ENCODE data around the gene TNNI2. TPM values are rescaled to one million over a fixed set of nuclear protein-coding genes. Genes with fewer than 3 reads are reported as not detected.

The TNNI2 gene
- total and polyA plus RNA-seq, 4 donors = 0.22 to 0.28 TPM; not detected in 2

GRCh38 chr11:1848640-1849430 lies 10.1 kb downstream of the TNNI2 start:
- Histone ChIP-seq H3K4me1 (ENCODE audit: control insufficient read depth in 4 of 4, insufficient read depth in 4 of 4, low read length in 3 of 4) (peaks cover 0 to 7% (median 3%) of the 10 kb centered on the region in 4 donors), H3K4me3 (ENCODE audit: low read depth in 1 of 3, low read length in 3 of 3) (no peak overlapping the region), H3K9ac (ENCODE audit: low read depth in 1 of 2, low read length in 2 of 2) (no peak overlapping the region), H3K36me3 (ENCODE audit: control insufficient read depth in 4 of 4, insufficient read depth in 3 of 4, low read depth in 1 of 4, low read length in 3 of 4) (no peaks in the 10 kb centered on the region), H3K27me3 (ENCODE audit: control insufficient read depth in 4 of 4, insufficient read depth in 4 of 4, low read length in 3 of 4) (no peaks in the 10 kb centered on the region), H3K27ac (ENCODE audit: low read depth in 1 of 2, low read length in 2 of 2) (no peak overlapping the region), H3K9me3 (ENCODE audit: control insufficient read depth in 4 of 4, low read length in 3 of 4) (no peaks in the 10 kb centered on the region)
- no peak for TF ChIP-seq FOXA1 (IDR thresholded peaks at IDR 0.05)
- TF ChIP-seq, protein P1, sequence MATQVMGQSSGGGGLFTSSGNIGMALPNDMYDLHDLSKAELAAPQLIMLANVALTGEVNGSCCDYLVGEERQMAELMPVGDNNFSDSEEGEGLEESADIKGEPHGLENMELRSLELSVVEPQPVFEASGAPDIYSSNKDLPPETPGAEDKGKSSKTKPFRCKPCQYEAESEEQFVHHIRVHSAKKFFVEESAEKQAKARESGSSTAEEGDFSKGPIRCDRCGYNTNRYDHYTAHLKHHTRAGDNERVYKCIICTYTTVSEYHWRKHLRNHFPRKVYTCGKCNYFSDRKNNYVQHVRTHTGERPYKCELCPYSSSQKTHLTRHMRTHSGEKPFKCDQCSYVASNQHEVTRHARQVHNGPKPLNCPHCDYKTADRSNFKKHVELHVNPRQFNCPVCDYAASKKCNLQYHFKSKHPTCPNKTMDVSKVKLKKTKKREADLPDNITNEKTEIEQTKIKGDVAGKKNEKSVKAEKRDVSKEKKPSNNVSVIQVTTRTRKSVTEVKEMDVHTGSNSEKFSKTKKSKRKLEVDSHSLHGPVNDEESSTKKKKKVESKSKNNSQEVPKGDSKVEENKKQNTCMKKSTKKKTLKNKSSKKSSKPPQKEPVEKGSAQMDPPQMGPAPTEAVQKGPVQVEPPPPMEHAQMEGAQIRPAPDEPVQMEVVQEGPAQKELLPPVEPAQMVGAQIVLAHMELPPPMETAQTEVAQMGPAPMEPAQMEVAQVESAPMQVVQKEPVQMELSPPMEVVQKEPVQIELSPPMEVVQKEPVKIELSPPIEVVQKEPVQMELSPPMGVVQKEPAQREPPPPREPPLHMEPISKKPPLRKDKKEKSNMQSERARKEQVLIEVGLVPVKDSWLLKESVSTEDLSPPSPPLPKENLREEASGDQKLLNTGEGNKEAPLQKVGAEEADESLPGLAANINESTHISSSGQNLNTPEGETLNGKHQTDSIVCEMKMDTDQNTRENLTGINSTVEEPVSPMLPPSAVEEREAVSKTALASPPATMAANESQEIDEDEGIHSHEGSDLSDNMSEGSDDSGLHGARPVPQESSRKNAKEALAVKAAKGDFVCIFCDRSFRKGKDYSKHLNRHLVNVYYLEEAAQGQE (IDR thresholded peaks at IDR 0.05) = no peak
- no peak for TF ChIP-seq HNF4A (conservative IDR thresholded peaks at IDR 0.05)
- TF ChIP-seq EGR1 (IDR thresholded peaks at IDR 0.05; ENCODE audit: low read depth in 2 of 2) = no peak
- TF ChIP-seq YY1 (IDR thresholded peaks at IDR 0.05) = no peak
- TF ChIP-seq FOXA2 (IDR thresholded peaks at IDR 0.05) = no peak
- DNase-seq (ENCODE audit: low spot score) = no peak
- 93% methylated on average over 19 of the region's 19 CpGs for WGBS

DNA sequence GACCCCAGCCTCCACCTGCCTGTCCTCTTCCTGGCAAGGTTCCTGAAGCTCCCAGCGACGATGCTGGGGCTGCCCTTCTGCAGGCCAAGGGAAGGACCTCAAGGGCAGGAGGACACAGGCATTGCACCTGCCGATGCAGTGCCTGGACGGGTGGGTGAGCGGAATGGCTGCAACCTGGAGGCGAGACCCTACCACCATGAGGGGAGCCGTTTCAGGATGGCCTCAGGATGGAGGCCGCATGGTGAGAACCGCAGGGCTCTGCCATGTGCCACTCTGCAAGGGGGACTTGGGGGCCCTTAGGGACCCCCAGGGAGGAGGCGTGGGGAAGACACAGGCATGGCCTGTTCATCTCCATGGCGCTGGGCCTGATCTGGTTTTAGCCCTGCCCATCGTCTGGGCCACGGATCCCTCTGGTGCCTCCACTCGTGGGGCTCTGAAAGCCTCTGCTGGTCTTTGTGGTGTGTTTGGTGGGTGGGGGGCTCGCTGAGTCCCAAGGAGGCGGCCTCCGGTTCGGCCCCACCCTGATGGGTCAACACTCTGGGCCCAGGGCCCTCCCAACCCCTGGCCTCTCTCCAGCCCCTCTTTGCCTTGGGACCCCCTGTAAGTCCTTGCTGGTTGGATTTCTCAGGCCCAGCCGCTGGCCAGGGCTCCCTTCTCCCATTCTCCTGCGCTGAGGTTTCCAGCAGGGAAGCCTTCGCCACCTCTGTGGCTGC lies 12.8 kb downstream of the TNNI2 start:
- Histone ChIP-seq H3K36me3 (ENCODE audit: control insufficient read depth in 4 of 4, insufficient read depth in 3 of 4, low read depth in 1 of 4, low read length in 3 of 4) (no peaks in the 10 kb centered on the region), H3K9ac (ENCODE audit: low read depth in 1 of 2, low read length in 2 of 2) (no peak overlapping the region), H3K4me3 (ENCODE audit: low read depth in 1 of 3, low read length in 3 of 3) (no peak overlapping the region), H3K9me3 (ENCODE audit: control insufficient read depth in 4 of 4, low read length in 3 of 4) (no peaks in the 10 kb centered on the region), H3K27me3 (ENCODE audit: control insufficient read depth in 4 of 4, insufficient read depth in 4 of 4, low read length in 3 of 4) (no peaks in the 10 kb centered on the region), H3K27ac (ENCODE audit: low read depth in 1 of 2, low read length in 2 of 2) (peak overlapping the region; percentile 65 to 76), H3K4me1 (ENCODE audit: control insufficient read depth in 4 of 4, insufficient read depth in 4 of 4, low read length in 3 of 4) (peaks cover 0 to 4% (median 1%) of the 10 kb centered on the region in 4 donors)
- no peak for DNase-seq (ENCODE audit: low spot score)
- TF ChIP-seq SP1 (IDR thresholded peaks at IDR 0.05) = no peak
- TF ChIP-seq RXRA (IDR thresholded peaks at IDR 0.05) = no peak
- TF ChIP-seq JUND (IDR thresholded peaks at IDR 0.05) = no peak
- TF ChIP-seq NR2F2 (IDR thresholded peaks at IDR 0.05) = no peak
- TF ChIP-seq YY1 (IDR thresholded peaks at IDR 0.05) = no peak
- TF ChIP-seq GABPA (IDR thresholded peaks at IDR 0.05 in 1 of 2, conservative IDR thresholded peaks at IDR 0.05 in 1 of 2) = no peak
- TF ChIP-seq, protein P2, sequence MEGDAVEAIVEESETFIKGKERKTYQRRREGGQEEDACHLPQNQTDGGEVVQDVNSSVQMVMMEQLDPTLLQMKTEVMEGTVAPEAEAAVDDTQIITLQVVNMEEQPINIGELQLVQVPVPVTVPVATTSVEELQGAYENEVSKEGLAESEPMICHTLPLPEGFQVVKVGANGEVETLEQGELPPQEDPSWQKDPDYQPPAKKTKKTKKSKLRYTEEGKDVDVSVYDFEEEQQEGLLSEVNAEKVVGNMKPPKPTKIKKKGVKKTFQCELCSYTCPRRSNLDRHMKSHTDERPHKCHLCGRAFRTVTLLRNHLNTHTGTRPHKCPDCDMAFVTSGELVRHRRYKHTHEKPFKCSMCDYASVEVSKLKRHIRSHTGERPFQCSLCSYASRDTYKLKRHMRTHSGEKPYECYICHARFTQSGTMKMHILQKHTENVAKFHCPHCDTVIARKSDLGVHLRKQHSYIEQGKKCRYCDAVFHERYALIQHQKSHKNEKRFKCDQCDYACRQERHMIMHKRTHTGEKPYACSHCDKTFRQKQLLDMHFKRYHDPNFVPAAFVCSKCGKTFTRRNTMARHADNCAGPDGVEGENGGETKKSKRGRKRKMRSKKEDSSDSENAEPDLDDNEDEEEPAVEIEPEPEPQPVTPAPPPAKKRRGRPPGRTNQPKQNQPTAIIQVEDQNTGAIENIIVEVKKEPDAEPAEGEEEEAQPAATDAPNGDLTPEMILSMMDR (IDR thresholded peaks at IDR 0.05; ENCODE audit: low read depth, low read length, missing input control) = no peak
- 94% methylated on average over 21 of the region's 21 CpGs for whole genome bisulfite sequencing
